ENCODE data around the gene PLTP. TPM values are rescaled to one million over a fixed set of nuclear protein-coding genes. Genes with fewer than 3 reads are reported as not detected.

The PLTP gene
- total and polyA plus RNA-seq, 2 of the 13 experiments (the other 11 are each of a cell fraction or from before 2014, with no cell fraction given): 16.9 to 28.6 TPM

DNA sequence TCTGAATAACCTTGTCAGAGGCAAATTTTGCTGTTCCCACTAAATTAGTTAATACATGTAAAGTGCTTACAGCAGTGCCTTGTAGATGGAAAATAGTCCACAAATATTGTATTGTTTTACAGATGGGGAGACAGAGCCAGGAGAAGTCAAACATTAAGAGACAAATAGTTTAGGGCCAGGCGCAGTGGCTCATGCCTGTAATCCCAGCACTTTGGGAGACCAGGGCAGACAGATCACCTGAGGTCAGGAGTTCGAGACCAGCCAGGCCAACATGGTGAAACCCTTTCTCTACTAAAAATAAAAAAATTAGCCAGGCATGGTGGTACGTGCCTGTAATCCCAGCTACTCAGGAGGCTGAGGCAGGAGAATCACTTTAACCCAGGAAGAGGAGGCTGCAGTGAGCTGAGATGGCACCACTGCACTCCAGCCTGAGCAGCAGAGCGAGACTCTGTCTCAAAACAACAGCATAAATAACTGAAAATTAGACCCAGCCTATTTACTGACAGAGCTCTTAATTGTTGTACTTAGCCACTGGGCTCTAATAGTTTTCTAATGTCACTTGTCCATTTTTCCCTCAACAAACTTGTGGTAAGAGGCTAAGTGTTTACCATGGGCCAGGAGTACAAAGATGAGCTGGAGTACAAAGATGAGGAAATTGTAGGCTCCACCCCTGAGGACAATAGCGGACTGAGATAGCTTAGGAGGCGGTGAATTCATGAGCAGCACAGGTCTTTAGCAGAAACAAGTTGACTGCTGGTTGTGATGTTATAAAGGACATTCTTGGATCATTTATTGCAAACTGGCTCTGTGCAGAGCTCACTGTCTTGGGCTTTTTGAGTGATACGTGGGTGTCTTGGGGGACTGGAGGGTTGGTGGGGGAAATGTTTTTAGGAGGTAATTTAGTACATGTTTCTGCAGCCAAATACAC is 48.1 kb downstream of the PLTP start (continued):
- TF ChIP-seq, protein P1, sequence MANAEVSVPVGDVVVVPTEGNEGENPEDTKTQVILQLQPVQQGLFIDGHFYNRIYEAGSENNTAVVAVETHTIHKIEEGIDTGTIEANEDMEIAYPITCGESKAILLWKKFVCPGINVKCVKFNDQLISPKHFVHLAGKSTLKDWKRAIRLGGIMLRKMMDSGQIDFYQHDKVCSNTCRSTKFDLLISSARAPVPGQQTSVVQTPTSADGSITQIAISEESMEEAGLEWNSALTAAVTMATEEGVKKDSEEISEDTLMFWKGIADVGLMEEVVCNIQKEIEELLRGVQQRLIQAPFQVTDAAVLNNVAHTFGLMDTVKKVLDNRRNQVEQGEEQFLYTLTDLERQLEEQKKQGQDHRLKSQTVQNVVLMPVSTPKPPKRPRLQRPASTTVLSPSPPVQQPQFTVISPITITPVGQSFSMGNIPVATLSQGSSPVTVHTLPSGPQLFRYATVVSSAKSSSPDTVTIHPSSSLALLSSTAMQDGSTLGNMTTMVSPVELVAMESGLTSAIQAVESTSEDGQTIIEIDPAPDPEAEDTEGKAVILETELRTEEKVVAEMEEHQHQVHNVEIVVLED (CRISPR knock-in tag; IDR thresholded peaks at IDR 0.05; ENCODE audit: borderline replicate concordance): no peak
- no peak for TF ChIP-seq SOX6 (IDR thresholded peaks at IDR 0.05)
- TF ChIP-seq SOX6 (CRISPR knock-in tag; IDR thresholded peaks at IDR 0.05): peak; percentile 97
- peak; percentile 97 for TF ChIP-seq SP5 (CRISPR knock-in tag; IDR thresholded peaks at IDR 0.05; ENCODE audit: borderline replicate concordance, low read depth)
- TF ChIP-seq, protein P2, sequence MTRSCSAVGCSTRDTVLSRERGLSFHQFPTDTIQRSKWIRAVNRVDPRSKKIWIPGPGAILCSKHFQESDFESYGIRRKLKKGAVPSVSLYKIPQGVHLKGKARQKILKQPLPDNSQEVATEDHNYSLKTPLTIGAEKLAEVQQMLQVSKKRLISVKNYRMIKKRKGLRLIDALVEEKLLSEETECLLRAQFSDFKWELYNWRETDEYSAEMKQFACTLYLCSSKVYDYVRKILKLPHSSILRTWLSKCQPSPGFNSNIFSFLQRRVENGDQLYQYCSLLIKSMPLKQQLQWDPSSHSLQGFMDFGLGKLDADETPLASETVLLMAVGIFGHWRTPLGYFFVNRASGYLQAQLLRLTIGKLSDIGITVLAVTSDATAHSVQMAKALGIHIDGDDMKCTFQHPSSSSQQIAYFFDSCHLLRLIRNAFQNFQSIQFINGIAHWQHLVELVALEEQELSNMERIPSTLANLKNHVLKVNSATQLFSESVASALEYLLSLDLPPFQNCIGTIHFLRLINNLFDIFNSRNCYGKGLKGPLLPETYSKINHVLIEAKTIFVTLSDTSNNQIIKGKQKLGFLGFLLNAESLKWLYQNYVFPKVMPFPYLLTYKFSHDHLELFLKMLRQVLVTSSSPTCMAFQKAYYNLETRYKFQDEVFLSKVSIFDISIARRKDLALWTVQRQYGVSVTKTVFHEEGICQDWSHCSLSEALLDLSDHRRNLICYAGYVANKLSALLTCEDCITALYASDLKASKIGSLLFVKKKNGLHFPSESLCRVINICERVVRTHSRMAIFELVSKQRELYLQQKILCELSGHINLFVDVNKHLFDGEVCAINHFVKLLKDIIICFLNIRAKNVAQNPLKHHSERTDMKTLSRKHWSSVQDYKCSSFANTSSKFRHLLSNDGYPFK (CRISPR knock-in tag; IDR thresholded peaks at IDR 0.05; ENCODE audit: borderline replicate concordance): peak; percentile 62; the same call in 1 of the 2 replicates
- TF ChIP-seq ZNF335 (CRISPR knock-in tag; IDR thresholded peaks at IDR 0.05): no peak
- no peak for TF ChIP-seq ZNF841 (CRISPR knock-in tag; IDR thresholded peaks at IDR 0.05; ENCODE audit: borderline replicate concordance)
- TF ChIP-seq SMC3 (IDR thresholded peaks at IDR 0.05; ENCODE audit: low read length): peak; percentile 33; the same call in 1 of the 2 replicates
- TF ChIP-seq, protein P3, sequence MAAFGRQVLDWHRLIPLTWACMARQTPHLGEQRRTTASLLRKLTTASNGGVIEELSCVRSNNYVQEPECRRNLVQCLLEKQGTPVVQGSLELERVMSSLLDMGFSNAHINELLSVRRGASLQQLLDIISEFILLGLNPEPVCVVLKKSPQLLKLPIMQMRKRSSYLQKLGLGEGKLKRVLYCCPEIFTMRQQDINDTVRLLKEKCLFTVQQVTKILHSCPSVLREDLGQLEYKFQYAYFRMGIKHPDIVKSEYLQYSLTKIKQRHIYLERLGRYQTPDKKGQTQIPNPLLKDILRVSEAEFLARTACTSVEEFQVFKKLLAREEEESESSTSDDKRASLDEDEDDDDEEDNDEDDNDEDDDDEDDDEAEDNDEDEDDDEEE (CRISPR knock-in tag; IDR thresholded peaks at IDR 0.05): no peak
- TF ChIP-seq, protein P4, sequence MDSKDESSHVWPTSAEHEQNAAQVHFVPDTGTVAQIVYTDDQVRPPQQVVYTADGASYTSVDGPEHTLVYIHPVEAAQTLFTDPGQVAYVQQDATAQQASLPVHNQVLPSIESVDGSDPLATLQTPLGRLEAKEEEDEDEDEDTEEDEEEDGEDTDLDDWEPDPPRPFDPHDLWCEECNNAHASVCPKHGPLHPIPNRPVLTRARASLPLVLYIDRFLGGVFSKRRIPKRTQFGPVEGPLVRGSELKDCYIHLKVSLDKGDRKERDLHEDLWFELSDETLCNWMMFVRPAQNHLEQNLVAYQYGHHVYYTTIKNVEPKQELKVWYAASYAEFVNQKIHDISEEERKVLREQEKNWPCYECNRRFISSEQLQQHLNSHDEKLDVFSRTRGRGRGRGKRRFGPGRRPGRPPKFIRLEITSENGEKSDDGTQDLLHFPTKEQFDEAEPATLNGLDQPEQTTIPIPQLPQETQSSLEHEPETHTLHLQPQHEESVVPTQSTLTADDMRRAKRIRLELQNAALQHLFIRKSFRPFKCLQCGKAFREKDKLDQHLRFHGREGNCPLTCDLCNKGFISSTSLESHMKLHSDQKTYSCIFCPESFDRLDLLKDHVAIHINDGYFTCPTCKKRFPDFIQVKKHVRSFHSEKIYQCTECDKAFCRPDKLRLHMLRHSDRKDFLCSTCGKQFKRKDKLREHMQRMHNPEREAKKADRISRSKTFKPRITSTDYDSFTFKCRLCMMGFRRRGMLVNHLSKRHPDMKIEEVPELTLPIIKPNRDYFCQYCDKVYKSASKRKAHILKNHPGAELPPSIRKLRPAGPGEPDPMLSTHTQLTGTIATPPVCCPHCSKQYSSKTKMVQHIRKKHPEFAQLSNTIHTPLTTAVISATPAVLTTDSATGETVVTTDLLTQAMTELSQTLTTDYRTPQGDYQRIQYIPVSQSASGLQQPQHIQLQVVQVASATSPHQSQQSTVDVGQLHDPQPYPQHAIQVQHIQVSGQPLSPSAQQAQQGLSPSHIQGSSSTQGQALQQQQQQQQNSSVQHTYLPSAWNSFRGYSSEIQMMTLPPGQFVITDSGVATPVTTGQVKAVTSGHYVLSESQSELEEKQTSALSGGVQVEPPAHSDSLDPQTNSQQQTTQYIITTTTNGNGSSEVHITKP (CRISPR knock-in tag; IDR thresholded peaks at IDR 0.05; ENCODE audit: low read depth): 0 out of 2 replicates have a peak, but pooled peaks have one; percentile 29
- TF ChIP-seq RELA (CRISPR knock-in tag; IDR thresholded peaks at IDR 0.05): 0 out of 2 replicates have a peak, but pooled peaks have one; percentile 71
- TF ChIP-seq, protein P5, sequence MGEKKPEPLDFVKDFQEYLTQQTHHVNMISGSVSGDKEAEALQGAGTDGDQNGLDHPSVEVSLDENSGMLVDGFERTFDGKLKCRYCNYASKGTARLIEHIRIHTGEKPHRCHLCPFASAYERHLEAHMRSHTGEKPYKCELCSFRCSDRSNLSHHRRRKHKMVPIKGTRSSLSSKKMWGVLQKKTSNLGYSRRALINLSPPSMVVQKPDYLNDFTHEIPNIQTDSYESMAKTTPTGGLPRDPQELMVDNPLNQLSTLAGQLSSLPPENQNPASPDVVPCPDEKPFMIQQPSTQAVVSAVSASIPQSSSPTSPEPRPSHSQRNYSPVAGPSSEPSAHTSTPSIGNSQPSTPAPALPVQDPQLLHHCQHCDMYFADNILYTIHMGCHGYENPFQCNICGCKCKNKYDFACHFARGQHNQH (CRISPR knock-in tag; IDR thresholded peaks at IDR 0.05): peak; percentile 68
- TF ChIP-seq ADNP (CRISPR knock-in tag; IDR thresholded peaks at IDR 0.05): peak; percentile 78
- TF ChIP-seq ZNF777 (CRISPR knock-in tag; IDR thresholded peaks at IDR 0.05): no peak
- TF ChIP-seq ZNF17 (CRISPR knock-in tag; IDR thresholded peaks at IDR 0.05): no peak
- no peak for TF ChIP-seq ZNF558 (CRISPR knock-in tag; IDR thresholded peaks at IDR 0.05; ENCODE audit: borderline replicate concordance)

Measured in HepG2 (cell line).